ENCODE data around the gene DTYMK.

DNA sequence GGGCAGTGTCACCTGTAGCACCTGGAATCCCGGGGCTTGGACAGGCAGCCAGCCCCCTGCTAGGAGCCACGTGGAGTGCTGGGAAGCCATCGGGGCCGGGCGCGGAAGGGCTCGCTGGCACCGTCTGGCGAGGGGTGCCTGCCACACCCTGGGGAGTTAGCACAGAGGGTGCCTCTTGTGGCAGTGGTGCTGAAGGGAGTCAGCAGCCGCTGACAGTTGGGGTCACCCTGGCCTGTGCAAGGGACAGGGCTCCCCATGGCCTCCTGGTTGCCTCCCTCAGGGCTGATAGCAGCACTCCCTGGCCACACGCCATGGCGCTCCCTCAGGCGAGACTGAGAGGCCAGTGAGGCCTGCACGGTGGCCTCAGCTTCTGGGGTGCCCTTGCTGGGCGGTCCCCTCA is 33.9 kb upstream of the DTYMK start:
- TF ChIP-seq, protein P1, sequence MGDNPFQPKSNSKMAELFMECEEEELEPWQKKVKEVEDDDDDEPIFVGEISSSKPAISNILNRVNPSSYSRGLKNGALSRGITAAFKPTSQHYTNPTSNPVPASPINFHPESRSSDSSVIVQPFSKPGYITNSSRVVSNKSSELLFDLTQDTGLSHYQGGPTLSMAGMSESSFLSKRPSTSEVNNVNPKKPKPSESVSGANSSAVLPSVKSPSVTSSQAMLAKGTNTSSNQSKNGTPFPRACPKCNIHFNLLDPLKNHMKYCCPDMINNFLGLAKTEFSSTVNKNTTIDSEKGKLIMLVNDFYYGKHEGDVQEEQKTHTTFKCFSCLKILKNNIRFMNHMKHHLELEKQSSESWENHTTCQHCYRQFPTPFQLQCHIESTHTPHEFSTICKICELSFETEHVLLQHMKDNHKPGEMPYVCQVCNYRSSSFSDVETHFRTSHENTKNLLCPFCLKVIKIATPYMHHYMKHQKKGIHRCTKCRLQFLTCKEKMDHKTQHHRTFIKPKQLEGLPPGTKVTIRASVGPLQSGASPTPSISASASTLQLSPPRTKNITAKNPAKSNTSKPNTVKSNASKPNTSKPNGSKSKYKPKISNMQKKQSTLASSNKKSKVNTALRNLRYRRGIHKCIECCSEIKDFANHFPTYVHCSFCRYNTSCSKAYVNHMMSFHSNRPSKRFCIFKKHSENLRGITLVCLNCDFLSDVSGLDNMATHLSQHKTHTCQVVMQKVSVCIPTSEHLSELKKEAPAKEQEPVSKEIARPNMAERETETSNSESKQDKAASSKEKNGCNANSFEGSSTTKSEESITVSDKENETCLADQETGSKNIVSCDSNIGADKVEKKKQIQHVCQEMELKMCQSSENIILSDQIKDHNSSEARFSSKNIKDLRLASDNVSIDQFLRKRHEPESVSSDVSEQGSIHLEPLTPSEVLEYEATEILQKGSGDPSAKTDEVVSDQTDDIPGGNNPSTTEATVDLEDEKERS (tag by site-specific recombination; IDR thresholded peaks at IDR 0.05): no peak
- no peak for TF ChIP-seq ZNF426 (tag by site-specific recombination; IDR thresholded peaks at IDR 0.05)
- no peak for TF ChIP-seq ZNF274 (IDR thresholded peaks at IDR 0.05; ENCODE audit: low read length)
- no peak for TF ChIP-seq ZNF274 (tag by site-specific recombination; IDR thresholded peaks at IDR 0.05; ENCODE audit: borderline replicate concordance)
